ENCODE data around the gene SIAH3. TPM values are rescaled to one million over a fixed set of nuclear protein-coding genes. Genes with fewer than 3 reads are reported as not detected.

SIAH3 gene
- total RNA-seq, 1 donor from 2014 or later: 8.2 TPM

DNA sequence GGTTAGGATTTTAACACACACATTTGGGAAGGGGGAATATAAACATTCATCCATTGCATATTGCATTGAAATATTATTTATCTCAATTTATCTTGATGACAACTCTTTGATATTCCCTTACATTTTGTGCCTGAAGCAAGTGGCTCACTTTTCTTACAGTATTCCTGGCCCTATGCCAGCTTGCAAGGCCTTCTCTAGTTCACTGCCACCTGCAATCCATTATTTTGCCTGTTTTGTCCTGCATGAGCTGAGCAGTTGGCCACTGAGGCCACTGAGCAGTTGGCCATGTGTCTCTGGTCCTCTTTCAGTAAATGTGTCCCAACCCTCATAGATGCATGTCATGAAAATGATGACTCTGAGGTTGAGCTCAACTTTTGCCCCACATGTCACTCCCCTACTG lies 99.7 kb downstream of the SIAH3 start:
- no peak for DNase-seq (ENCODE audit: low spot score in 2 of 2)

DNA sequence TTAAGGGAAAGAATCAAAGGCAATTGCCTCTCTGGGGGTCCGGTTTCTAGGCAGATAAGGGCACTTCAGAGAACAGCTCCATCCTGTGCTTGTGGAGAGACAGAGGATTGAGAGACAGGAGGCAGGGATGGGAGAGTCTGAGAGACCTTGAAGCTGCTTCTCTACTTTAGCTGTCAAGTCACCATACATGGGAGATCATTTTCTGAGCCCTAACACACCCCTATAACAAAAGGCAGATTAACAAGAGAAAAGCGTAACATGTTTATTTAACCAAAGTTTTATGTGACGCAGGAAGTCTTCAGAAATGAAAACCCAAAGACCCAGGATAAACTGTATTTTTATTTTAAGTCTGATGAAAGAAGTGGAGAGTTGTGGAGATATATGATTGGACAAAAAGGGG lies 101.0 kb downstream of the SIAH3 start:
- DNase-seq (ENCODE audit: low spot score in 2 of 2): no peak
- no peak for FAIRE-seq

More for the DNA sequence above, 99.7 kb downstream of the SIAH3 start:
- FAIRE-seq: no peak

DNA sequence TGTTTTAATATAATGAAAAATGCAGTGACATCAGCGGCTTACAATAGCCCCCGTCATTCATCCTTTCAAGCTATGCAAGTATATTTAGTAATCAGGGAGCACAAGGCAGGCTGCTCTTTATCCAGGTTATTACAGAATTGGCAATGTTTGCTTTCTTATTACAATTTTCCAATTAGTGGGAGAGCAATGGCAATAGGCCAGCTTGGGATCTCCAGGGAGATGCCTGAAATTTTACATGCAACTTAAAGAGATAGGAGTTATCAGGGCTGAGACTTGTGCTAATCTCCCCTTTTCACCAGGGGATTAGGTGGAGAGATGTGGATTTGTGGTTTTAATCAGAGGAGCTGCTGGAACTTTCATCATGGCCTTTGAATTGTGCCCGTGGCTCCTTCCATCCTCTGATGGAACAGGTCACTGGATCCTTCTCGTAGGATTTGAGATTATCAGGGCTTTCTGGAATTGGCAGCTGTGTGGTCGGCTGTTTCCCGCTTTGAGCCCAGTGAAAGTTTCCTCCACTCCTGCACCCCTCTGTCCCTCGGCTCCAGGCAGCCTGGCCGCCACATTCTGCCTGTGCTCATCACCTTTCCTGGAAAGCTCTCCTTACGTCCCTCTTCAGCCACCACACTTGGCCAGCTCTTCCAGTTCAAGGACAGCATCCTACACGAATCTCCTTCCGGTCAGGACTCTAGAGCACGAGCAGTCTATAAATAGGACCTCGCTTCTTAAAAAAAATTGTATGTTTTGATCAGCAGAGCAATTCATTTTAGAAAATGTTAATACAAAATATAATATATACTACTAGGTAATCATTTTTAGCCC lies 102.4 kb downstream of the SIAH3 start:
- FAIRE-seq: no peak
- DNase-seq (ENCODE audit: low spot score in 2 of 2): no peak

DNA sequence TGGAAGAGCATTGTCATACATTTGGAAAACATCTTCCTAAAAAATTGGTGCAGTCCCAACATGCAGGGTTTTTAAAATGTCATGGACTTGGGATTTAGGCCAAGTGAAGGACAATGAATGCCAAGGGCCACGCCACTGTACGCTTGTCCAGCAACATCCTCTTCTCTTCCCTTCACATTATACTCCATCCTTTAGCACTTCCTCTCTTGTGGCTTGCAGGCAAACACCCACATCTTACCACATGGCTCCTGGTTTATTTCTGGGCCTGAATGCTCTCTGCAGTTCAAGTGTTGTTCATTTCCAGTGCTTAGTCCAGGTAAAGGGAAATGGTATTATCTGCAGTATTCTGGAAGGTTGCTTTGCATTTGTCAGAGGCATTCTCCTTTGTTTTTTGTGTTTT lies 104.5 kb downstream of the SIAH3 start:
- FAIRE-seq: no peak
- no peak for DNase-seq (ENCODE audit: low spot score in 2 of 2)

DNA sequence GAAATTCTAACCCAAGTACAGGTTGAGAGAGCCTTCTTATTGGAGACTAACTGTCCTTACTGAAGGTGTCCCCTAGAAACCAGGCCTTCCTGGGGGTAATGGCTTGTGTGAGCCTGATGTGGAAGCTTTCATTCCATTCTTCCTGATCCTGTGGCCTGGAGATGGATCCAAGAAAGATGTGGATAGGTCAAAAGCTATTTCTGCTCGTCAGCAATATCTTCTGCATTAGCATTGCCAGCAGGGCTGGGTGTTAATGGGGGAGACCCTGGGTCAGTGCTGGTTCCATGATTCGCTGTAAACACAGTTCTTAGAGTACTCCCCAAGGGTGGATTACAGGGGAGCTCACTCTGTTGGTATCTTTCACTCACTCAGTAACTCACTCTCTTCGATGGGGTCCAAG lies 106.6 kb downstream of the SIAH3 start:
- DNase-seq (ENCODE audit: low spot score in 2 of 2): no peak
- FAIRE-seq: no peak

DNA sequence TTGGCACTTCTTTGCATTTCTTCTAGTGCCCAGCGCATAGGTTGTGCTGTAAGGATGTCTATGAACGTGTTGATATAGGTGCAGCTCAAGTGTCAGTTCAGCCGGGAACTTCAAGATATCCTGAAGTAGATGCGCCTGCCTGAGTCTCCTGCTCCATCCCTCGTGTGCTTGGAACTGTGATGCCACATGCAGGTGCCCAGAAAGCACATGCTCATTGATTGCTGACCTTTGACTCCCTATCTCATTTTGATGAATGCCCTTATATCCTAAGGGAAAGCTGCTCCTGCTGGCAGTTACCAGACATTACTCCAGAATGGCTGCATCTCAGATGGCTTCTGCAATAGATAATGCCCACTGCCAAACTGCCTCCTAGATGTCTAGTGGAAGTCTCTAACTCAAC lies 108.6 kb downstream of the SIAH3 start:
- DNase-seq (ENCODE audit: low spot score in 2 of 2) (no peak), FAIRE-seq (no peak)

DNA sequence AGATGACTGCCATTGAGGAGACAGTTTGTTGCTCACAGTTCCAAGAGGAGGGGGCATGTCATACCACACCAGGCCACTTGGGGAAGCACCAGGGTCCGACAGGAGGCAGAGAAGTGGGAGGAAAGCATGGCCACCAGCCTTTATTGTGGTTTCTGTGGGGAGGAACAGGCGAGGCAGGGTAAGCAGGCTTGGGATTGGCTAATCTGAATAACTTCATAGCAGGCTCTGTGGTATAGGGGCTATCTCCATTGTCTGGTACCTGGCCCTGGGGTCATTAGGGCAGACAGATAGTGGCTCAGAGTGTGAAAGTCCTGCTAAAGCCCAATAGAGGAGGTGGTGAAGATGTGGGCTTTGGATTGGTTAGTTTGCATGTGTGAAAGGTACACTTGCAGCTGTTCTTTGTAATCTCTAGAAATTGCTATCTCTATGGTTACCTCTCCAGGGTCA lies 114.0 kb downstream of the SIAH3 start:
- no peak for DNase-seq (ENCODE audit: low spot score in 2 of 2)
- FAIRE-seq: no peak

DNA sequence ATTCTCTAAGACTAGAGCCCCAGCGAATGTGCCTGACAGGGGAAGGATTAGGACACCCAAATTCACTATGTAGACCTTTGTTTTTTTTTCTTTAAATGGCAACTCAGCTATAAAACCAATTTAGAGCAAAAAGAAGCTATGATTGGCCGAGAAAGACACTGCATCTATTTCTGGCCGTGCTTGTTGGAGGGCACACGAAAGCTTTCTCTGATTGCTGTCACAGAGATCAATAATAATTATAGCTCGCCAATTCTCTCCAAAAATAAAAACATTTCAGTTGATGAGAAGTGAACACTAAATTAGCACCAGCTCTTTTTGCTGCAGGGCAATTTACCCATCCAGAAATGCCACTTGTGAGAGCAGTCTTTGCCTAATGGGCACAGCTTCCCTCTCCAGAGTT lies 118.2 kb downstream of the SIAH3 start:
- no peak for FAIRE-seq
- no peak for DNase-seq (ENCODE audit: low spot score in 2 of 2)

DNA sequence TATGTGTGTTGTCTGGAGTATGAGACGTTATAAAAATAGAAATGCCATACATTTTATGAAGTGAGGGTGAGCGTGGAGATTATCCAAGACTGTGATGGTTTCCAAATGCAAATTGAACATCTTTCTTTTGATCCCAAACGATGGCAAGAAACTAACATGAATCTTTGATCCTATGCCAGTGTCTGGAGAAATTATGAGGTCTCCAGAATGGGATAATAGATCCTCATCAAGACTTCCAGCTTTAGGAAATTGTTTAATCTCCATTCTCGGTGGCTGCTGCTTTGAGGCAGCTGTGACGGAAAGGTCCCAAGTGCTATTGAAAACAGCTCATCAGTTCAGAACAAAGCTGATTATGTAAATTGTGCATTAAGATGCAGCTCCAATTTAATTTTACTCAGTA lies 118.6 kb downstream of the SIAH3 start:
- FAIRE-seq (no peak), DNase-seq (ENCODE audit: low spot score in 2 of 2) (no peak)

DNA sequence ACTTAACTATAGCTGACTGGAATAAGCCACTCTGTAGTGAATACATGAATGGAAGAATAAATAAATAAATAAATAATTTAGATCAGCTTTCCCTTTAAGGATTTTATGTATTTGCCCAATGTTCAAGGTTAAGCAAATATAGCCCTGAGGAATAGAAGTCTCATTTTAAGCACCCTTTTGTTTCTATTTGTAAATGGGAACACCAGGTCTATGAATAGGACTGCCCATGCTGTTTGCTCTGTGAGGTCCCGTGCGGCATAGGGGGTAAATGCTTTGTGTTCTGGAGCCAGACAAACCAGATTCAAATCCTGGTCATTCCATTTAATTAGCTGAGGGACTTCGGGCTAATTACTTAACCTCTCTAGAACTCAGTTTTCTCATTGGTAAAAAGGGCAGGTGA lies 120.1 kb downstream of the SIAH3 start:
- DNase-seq (ENCODE audit: low spot score in 2 of 2): no peak
- FAIRE-seq: no peak

DNA sequence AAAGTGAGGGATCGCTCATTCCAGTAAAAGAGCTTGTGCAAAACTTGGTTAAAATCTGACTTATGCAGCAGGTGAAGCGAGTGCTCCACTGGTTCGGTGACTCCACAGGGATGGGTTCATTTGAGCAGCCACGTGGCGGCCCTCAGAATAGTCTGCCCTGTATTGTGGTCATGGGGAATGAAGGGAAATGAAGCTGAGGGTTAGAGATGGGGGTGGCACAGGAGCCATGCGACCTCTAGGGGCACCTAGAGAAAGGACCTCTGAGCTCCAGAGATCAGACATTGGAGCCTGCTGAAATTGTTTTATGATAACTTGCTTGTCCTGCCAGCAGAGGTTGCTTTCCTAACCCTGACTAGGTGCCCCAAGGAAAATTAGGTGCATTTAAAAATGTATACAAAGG lies 122.8 kb downstream of the SIAH3 start:
- no peak for DNase-seq (ENCODE audit: low spot score in 2 of 2)
- FAIRE-seq: no peak

Small RNA genes within 50 kb of the gene (small RNA-seq; reads per million reads assigned to genes)
- not detected for gene RF00017

Other genes starting within 250 kb of the SIAH3 start
- not detected for gene ERICH6B, start 236.0 kb downstream of the SIAH3 start, total RNA-seq
- gene CBY2, start 149.4 kb downstream of the SIAH3 start, total RNA-seq: not detected
- 36.3 TPM for gene ZC3H13, start 201.0 kb upstream of the SIAH3 start, total RNA-seq

Measured in frontal cortex (tissue), 4 donors.